HEK293 (cell line): ENCODE results near the gene CYCS.

Source experiments
- CTCF ChIA-PET: fragments of 350-600 bp; formaldehyde crosslinking; extraction: SDS; loops from one replicate; lab custom pipeline; 2021; ENCODE audit warnings: antibody characterized with exemption; lab: Yijun Ruan, JAX
- POLR2A ChIA-PET: fragments of 300-600 bp; formaldehyde crosslinking; extraction: SDS; loops from one replicate; lab custom pipeline; 2020; ENCODE audit warnings: antibody characterized with exemption, inconsistent platforms; lab: Yijun Ruan, JAX
- H3K27ac ChIP-seq: fragments of 200-500 bp; sonication (Bioruptor generic); 2 replicates; pipeline ENCODE4 v1.5.1; 2014; ENCODE audit warnings: low read depth, low read length, control low read depth, inconsistent platforms; ENCODE audit errors: extremely low read depth
- H3K36me3 ChIP-seq, 2 experiments: fragments of 200-500 bp in 1 of 2; sonication (Bioruptor generic) in 1 of 2; 1 replicate in 1 of 2; 2 replicates in 1 of 2; pipeline ENCODE4 v1.5.1; 2014 to 2017; ENCODE audit warnings: inconsistent platforms in 2 of 2, low read length in 2 of 2; ENCODE audit not compliant: control insufficient read depth in 2 of 2, insufficient read depth in 1 of 2
- H3K4me1 ChIP-seq: fragments of 200-500 bp; sonication (Bioruptor generic); 2 replicates; pipeline ENCODE4 v1.5.1; 2014; ENCODE audit warnings: mild to moderate bottlenecking, low read length, inconsistent platforms; ENCODE audit not compliant: control insufficient read depth, insufficient read depth
- H3K4me3 ChIP-seq: 2 replicates; pipeline ENCODE4 v1.5.1; 2011; ENCODE audit warnings: low read depth, mild to moderate bottlenecking, control low read depth, low read length, moderate library complexity
- H3K9me3 ChIP-seq: fragments of 200-500 bp; sonication (Bioruptor generic); 2 replicates; pipeline ENCODE4 v1.5.1; 2014; ENCODE audit warnings: low read depth, low read length, inconsistent platforms; ENCODE audit not compliant: control insufficient read depth, insufficient read depth
- BCL11A ChIP-seq: fragments of 450-650 bp; formaldehyde crosslinking; IDR thresholded peaks from 2 replicates; pipeline ENCODE4 v1.5.1; 2016; ENCODE audit warnings: low read depth, missing biosample characterization, missing genetic modification characterization
- HOXD13 ChIP-seq: sonication (generic); formaldehyde crosslinking; IDR thresholded peaks from 2 replicates; pipeline ENCODE4 v1.8.0; 2022; ENCODE audit warnings: missing genetic modification reagents, borderline replicate concordance
- INSM2 ChIP-seq: fragments of 450-650 bp; formaldehyde crosslinking; IDR thresholded peaks from 2 replicates; pipeline ENCODE4 v1.5.1; 2016; ENCODE audit warnings: missing biosample characterization, missing genetic modification characterization
- MZF1 ChIP-seq: fragments of 450-650 bp; formaldehyde crosslinking; IDR thresholded peaks from 2 replicates; pipeline ENCODE4 v1.5.1; 2017; ENCODE audit warnings: missing biosample characterization, missing genetic modification characterization, borderline replicate concordance
- PRDM1 ChIP-seq: fragments of 450-650 bp; formaldehyde crosslinking; IDR thresholded peaks from 2 replicates; pipeline ENCODE4; 2016; ENCODE audit warnings: missing biosample characterization, missing genetic modification characterization
- ZBTB8A ChIP-seq: fragments of 450-650 bp; formaldehyde crosslinking; IDR thresholded peaks from 2 replicates; pipeline ENCODE4 v1.5.1; 2016; ENCODE audit warnings: missing biosample characterization, missing genetic modification characterization
- ZNF133 ChIP-seq: fragments of 450-650 bp; formaldehyde crosslinking; IDR thresholded peaks from 2 replicates; pipeline ENCODE4 v1.5.1; 2016; ENCODE audit warnings: missing biosample characterization, missing genetic modification characterization
- ZNF155 ChIP-seq: fragments of 450-650 bp; formaldehyde crosslinking; IDR thresholded peaks from 2 replicates; pipeline ENCODE4 v1.5.1; 2016; ENCODE audit warnings: missing biosample characterization, missing genetic modification characterization
- ZNF24 ChIP-seq: fragments of 450-650 bp; formaldehyde crosslinking; IDR thresholded peaks from 2 replicates; pipeline ENCODE4 v1.5.1; 2016; ENCODE audit warnings: missing biosample characterization, missing genetic modification characterization
- ZNF274 ChIP-seq, 2 experiments: fragments of 200-500 bp in 1 of 2; fragments of 450-650 bp in 1 of 2; sonication (Bioruptor generic) in 1 of 2; formaldehyde crosslinking in 1 of 2; IDR thresholded peaks; 2 replicates each; pipeline versions ENCODE4 v1.5.1 to v1.6.1; 2014 to 2016; ENCODE audit warnings: borderline replicate concordance in 1 of 2, inconsistent platforms in 1 of 2, low read length in 1 of 2, missing biosample characterization in 1 of 2, missing genetic modification characterization in 1 of 2
- ZNF37A ChIP-seq: fragments of 450-650 bp; IDR thresholded peaks from 2 replicates; pipeline ENCODE4 v1.5.1; 2018; ENCODE audit warnings: missing biosample characterization, missing genetic modification characterization
- ZNF404 ChIP-seq: fragments of 450-650 bp; formaldehyde crosslinking; IDR thresholded peaks from 2 replicates; pipeline ENCODE4 v1.5.1; 2017; ENCODE audit warnings: missing biosample characterization, missing genetic modification characterization
- ZNF514 ChIP-seq: fragments of 450-650 bp; formaldehyde crosslinking; IDR thresholded peaks from 2 replicates; pipeline ENCODE4 v1.5.1; 2016; ENCODE audit warnings: missing biosample characterization, missing genetic modification characterization
- ZNF521 ChIP-seq: fragments of 450-650 bp; formaldehyde crosslinking; IDR thresholded peaks from 2 replicates; pipeline ENCODE4 v1.5.1; 2017; ENCODE audit warnings: missing biosample characterization, mild to moderate bottlenecking, missing genetic modification characterization
- ZNF555 ChIP-seq: fragments of 450-650 bp; formaldehyde crosslinking; conservative IDR thresholded peaks from 2 replicates; pipeline ENCODE4 v1.5.1; 2017; ENCODE audit warnings: missing biosample characterization, mild to moderate bottlenecking, missing genetic modification characterization, inconsistent platforms
- ZNF664 ChIP-seq: fragments of 450-650 bp; formaldehyde crosslinking; IDR thresholded peaks from 2 replicates; pipeline ENCODE4 v1.5.1; 2016; ENCODE audit warnings: missing biosample characterization, missing genetic modification characterization
- ZNF701 ChIP-seq: fragments of 450-650 bp; formaldehyde crosslinking; IDR thresholded peaks from 2 replicates; pipeline ENCODE4 v1.5.1; 2016; ENCODE audit warnings: missing biosample characterization, missing genetic modification characterization
- ZNF707 ChIP-seq: fragments of 450-650 bp; formaldehyde crosslinking; IDR thresholded peaks from 2 replicates; pipeline ENCODE4 v1.5.1; 2016; ENCODE audit warnings: missing biosample characterization, missing genetic modification characterization
- ZSCAN30 ChIP-seq: fragments of 450-650 bp; IDR thresholded peaks from 2 replicates; pipeline ENCODE4 v1.5.1; 2018; ENCODE audit warnings: missing biosample characterization, mild to moderate bottlenecking, missing genetic modification characterization, moderate library complexity
- TF ChIP-seq, protein P1 (sequence below): fragments of 450-650 bp; formaldehyde crosslinking; IDR thresholded peaks from 2 replicates; pipeline ENCODE4 v1.5.1; 2016; ENCODE audit warnings: missing biosample characterization, missing genetic modification characterization
- TF ChIP-seq, protein P2 (sequence below): fragments of 450-650 bp; formaldehyde crosslinking; IDR thresholded peaks from 2 replicates; pipeline ENCODE4 v1.5.1; 2016; ENCODE audit warnings: missing biosample characterization, missing genetic modification characterization, low read depth

The CYCS gene

DNA sequence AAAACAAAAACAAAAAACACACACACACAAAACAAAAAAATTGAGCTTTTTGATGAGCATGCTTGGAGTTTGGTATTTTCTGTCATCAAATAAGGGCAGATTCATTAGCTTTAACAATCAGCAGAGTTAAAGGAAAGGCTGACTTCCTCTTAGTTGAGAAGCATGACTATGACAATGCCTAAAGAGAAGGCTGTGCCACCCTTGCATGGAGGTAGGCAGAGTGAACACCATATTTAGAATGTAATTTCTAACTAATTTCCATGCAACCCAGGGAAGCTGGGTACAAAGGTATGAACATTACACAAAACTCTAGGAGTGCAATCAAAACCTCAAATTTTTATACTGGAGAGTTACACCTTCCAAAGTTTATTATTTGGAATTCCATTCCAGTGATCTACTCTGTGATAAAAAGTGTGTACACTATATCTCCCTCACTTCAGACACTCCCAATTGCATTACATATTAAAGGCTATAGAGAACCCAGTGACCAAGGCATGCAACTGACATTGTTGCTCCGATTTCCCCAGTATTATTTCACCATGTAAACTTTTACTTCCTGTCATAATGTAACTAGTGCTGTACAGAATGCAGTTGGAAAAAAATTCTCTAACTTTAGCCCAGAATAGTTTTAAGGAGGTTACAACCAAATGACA lies 9.4 kb upstream of the CYCS start:
- H3K9me3 ChIP-seq: no peaks in the 10 kb centered on the region
- no peak overlapping the region for H3K4me3 ChIP-seq
- H3K4me1 ChIP-seq: no peaks in the 10 kb centered on the region
- ChIA-PET CTCF (interaction anchor here (0.7 to 0.8 kb wide), 2 partner anchors 83 to 673 kb away, joined by 3 to 5 read pairs; no protein-coding TSS in a partner anchor), POLR2A (interaction anchor here (2.0 kb wide), 1 partner anchor 9 kb away, joined by 12 read pairs; the partner anchor contains the start of gene CYCS)
- H3K36me3 ChIP-seq: no peaks in the 10 kb centered on the region; a peak in 1 of 3 replicates
- H3K27ac ChIP-seq: no peak overlapping the region
- TF ChIP-seq ZNF521 (tag by site-specific recombination): no peak
- TF ChIP-seq ZNF701 (tag by site-specific recombination): no peak
- no peak for TF ChIP-seq ZNF404 (tag by site-specific recombination)
- no peak for TF ChIP-seq ZNF664
- no peak for TF ChIP-seq ZNF37A (tag by site-specific recombination)
- no peak for TF ChIP-seq INSM2 (tag by site-specific recombination)
- TF ChIP-seq, protein P1, sequence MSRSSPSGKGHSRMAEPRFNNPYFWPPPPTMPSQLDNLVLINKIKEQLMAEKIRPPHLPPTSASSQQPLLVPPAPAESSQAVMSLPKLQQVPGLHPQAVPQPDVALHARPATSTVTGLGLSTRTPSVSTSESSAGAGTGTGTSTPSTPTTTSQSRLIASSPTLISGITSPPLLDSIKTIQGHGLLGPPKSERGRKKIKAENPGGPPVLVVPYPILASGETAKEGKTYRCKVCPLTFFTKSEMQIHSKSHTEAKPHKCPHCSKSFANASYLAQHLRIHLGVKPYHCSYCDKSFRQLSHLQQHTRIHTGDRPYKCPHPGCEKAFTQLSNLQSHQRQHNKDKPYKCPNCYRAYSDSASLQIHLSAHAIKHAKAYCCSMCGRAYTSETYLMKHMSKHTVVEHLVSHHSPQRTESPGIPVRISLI: no peak
- TF ChIP-seq MZF1: no peak
- no peak for TF ChIP-seq ZNF274 (IDR thresholded peaks at IDR 0.05; ENCODE audit: low read length)
- TF ChIP-seq ZNF274 (tag by site-specific recombination; IDR thresholded peaks at IDR 0.05; ENCODE audit: borderline replicate concordance): no peak
- no peak for TF ChIP-seq ZSCAN30 (tag by site-specific recombination)
- TF ChIP-seq ZNF514: no peak
- TF ChIP-seq PRDM1 (tag by site-specific recombination): no peak
- TF ChIP-seq, protein P2, sequence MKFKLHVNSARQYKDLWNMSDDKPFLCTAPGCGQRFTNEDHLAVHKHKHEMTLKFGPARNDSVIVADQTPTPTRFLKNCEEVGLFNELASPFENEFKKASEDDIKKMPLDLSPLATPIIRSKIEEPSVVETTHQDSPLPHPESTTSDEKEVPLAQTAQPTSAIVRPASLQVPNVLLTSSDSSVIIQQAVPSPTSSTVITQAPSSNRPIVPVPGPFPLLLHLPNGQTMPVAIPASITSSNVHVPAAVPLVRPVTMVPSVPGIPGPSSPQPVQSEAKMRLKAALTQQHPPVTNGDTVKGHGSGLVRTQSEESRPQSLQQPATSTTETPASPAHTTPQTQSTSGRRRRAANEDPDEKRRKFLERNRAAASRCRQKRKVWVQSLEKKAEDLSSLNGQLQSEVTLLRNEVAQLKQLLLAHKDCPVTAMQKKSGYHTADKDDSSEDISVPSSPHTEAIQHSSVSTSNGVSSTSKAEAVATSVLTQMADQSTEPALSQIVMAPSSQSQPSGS (tag by site-specific recombination): no peak
- no peak for TF ChIP-seq ZNF707
- no peak for TF ChIP-seq ZNF24
- no peak for TF ChIP-seq HOXD13 (CRISPR knock-in tag)
- TF ChIP-seq BCL11A (tag by site-specific recombination): no peak
- no peak for TF ChIP-seq ZBTB8A (tag by site-specific recombination)

DNA sequence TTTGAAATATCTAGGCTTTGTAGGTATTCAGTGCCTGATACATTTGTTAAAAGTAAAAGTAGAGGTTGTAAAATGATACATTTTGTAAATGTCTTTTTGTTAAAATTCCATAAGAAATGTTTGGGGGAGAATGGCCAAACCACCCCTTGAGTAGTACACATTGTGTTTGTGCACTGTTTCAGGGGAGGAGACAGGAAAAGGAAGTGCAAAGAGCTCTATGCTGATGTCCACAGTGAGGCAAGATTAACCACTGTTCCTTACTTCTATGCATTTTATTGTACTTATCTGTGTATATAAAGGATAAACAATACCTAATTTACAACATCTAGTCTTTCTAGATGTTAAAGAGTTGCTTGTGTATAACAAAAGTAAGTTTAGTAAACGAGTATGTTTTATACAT lies 7.4 kb upstream of the CYCS start:
- H3K9me3 ChIP-seq: no peaks in the 10 kb centered on the region
- ChIA-PET POLR2A (no interaction called here), CTCF (interaction anchor here (0.6 kb wide), 1 partner anchor 47 kb away, joined by 3 read pairs; no protein-coding TSS in a partner anchor)
- no peaks in the 10 kb centered on the region for H3K4me1 ChIP-seq
- H3K4me3 ChIP-seq: no peak overlapping the region
- no peaks in the 10 kb centered on the region; a peak in 1 of 3 replicates for H3K36me3 ChIP-seq
- TF ChIP-seq ZNF155 (tag by site-specific recombination): no peak
- TF ChIP-seq ZNF133 (tag by site-specific recombination): no peak
- no peak for TF ChIP-seq ZNF555 (tag by site-specific recombination)
- H3K27ac ChIP-seq: no peak overlapping the region
